ENCODE measurements around the gene ACTL6A.

ACTL6A gene

DNA sequence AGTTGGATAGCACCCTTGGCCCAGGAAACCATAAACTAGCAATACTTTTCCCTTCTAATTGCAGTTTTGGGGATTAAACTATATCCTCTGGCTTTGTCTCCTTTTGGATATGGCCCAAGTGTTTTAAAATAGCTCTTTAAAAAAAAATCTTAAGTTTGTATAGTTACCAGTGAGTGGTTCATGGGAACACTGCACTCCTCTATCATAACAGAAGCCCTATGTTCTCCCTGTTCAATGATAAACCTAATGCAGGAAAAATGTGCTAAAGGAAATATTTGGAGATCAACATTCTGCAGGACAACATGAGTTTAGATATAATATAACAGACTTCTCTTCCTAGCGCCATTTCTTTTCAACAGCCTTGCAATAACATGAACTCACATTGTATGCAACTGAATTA is 28.6 kb downstream of the ACTL6A start:
- no peak for DNase-seq

DNA sequence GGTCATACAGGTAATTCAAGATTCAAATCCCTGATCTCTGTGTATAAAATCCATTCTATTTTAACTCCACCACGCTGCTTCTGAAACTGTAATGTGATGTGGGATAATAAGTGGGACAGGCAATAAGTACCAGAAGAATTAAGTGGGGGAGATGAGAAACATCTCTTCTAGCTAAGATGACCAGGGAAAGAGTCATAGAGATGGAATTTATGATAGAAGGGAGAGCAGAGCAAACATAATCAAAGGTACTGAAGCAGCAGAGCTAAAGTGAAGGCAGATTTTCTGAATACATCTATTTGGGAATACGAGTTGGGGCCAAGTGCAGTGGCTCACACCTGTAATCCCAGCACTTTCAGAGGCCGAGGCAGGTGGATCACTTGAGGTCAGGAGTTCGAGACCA is 36.8 kb downstream of the ACTL6A start:
- no peak for DNase-seq

DNA sequence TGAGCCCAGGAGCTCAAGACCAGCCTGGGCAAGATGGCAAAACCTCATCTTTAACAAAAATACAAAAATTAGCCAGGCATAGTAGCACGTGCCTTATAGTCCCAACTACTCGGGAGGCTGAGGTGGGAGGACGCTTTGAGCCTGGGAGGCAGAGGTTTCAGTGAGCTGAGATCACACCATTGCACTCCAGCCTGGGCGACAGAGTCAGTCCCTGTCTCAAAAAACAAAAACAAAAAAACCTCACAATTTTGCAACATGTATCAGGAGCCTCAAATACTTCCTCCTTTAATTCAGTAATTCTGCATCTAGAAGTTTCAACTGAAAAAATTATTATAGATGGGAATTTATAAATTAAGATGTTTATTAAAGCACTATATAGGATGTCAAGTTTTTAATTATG is 40.6 kb downstream of the ACTL6A start:
- DNase-seq, result no peak

GRCh38 chr3:179603831-179604230 is 41.1 kb downstream of the ACTL6A start:
- DNase-seq, result no peak

DNA sequence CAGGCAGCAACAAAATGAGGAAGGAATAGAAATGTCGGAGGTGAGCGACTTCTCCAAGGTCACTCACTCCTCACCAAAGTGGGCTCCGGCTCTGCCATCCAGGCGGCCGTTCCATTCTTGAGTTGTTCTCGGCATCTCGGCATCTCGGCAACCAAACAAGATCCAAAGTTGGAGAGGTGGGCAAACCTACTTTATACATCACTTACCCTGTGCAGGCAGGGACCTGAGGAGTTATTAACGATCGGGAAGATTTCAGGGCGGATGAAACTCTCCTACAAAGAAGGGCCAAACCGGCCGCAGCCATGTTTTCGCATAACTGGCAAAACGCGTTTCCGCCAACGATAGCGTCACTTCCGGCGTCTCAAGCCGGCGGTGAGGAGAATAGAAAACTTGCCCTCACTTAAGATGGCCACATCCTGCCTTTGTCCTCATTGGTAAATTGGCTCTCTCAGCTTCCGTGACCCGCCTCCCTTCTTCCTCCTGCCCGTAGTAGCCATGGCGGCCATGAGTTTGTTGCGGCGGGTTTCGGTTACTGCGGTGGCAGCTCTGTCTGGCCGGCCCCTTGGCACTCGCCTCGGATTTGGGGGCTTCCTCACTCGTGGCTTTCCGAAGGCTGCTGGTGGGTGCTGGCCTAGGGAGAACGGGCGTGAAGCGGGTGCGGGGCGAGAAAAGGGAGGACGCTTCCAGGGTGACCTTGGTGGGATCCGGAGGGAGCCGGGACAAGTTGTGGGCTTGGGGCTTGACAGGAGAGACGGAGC is 41.8 kb downstream of the ACTL6A start, which contains the start of the genes MRPL47 and NDUFB5:
Gene MRPL47, minus strand, starts transcription at position 318 of the 758 bp plus-strand sequence. Its CDS starts 14 bp downstream, at position 304.
Gene NDUFB5, plus strand, starts transcription at position 474 of the 758 bp plus-strand sequence. Its CDS starts 22 bp downstream, at position 496.
- DNase-seq, result peak; percentile 95

GRCh38 chr3:179606534-179607085 is 43.9 kb downstream of the ACTL6A start:
- DNase-seq, result no peak

GRCh38 chr3:179608931-179609720 is 46.4 kb downstream of the ACTL6A start:
- DNase-seq, result no peak

GRCh38 chr3:179610066-179610465 is 47.3 kb downstream of the ACTL6A start:
- DNase-seq, result no peak

DNA sequence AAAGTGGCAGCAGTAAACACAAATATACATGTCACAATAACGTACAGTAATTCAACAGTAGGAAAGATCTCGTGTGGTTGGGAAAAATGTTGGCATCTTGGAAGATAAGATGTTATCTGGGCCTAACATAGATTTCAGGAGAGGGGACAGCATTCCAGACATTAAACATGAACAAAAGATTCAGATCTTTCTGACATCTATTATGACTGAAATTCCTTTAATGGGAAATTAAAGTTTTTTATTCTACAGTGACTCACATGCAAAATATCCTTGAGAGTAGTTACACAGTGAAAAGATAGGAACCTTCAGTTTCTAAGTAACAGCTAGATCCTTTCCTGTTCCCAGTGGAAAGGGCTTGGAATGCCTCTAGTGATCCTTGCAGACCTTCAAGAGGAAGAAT is 51.1 kb downstream of the ACTL6A start:
- DNase-seq, result no peak

DNA sequence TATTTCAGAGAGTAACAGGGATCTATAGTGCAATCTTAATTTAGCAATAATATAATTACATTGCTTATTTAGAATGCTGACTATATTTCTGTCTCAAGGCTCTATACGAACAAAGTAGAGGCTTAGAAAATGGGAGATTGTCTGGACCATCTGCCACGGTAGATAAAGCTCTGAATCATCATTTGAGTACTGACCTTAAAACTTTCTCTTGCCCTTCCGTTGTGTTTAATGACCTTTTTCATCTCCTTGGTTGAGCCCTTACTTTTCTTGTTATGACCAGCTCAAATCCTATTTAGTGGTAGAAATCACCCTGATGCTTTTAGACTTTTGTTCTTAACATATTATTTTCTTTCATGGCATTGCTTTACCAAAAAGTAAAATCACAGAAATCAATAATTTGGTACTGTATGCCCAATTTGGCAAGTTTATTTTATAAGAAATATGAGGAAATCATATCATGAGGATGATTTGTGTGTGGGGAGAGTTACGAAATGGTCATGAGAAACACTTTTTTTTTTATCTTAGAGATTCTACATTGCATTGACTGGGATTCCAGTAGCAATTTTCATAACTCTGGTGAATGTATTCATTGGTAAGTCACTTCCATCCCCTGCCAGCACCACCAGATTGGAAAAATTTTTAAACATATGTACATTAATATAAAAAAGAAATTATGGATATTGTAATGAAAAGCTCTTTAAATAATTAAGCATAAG is 52.9 kb downstream of the ACTL6A start:
- DNase-seq, result no peak

DNA sequence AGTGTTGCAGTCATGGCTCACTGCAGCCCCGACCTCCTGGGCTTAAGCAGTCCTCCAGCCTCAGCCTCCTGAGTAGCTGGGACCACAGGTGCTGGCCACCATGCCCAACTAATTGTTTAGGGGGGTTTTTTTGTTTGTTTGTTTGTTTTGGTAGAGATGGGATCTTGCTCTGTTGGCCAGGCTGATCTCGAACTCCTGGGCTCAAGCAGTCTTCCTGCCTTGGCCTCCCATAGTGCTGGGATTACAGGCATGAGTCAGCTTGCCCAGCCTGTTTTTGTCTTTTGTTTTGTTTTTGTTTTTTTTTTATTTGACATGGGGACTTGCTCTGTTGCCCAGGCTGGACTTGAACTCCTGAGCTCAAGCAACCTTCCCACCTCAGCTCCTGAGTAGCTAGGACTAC is 59.3 kb downstream of the ACTL6A start:
- no peak for DNase-seq

GRCh38 chr3:179624451-179624850 is 61.7 kb downstream of the ACTL6A start:
- DNase-seq, result no peak

- no peak for DNase-seq
Observed at GRCh38 chr3:179630753-179631451, 68.2 kb downstream of the ACTL6A start.

All from NCI-H526 treated with DMSO at 0.1 percent for 48 hours (cell line).